ENCODE data around the gene PROB1. TPM values are rescaled to one million over a fixed set of nuclear protein-coding genes. Genes with fewer than 3 reads are reported as not detected.

PROB1 gene
- polyA plus RNA-seq, 1 donor from 2014 or later, result 0.74 TPM

GRCh38 chr5:139413963-139414362, 19.1 kb upstream of the PROB1 start:
- no peaks in the 10 kb centered on the region for H3K9me2 ChIP-seq (ENCODE audit: insufficient read depth, low read length)
- TF ChIP-seq MXI1 (conservative IDR thresholded peaks at IDR 0.05; ENCODE audit: poor library complexity, severe bottlenecking) (no peak), REST (IDR thresholded peaks at IDR 0.05; ENCODE audit: borderline replicate concordance) (no peak), POLR2AphosphoS5 (IDR thresholded peaks at IDR 0.05) (no peak), EZH2 (IDR thresholded peaks at IDR 0.05; ENCODE audit: borderline replicate concordance, insufficient read depth, low read length, poor library complexity, severe bottlenecking) (no peak), CTCF (IDR thresholded peaks at IDR 0.05; ENCODE audit: poor library complexity, severe bottlenecking) (no peak), SMC3 (conservative IDR thresholded peaks at IDR 0.05; ENCODE audit: poor library complexity) (no peak), EP300 (conservative IDR thresholded peaks at IDR 0.05; ENCODE audit: poor library complexity, severe bottlenecking) (no peak), RAD21 (conservative IDR thresholded peaks at IDR 0.05) (no peak), TAF1 (IDR thresholded peaks at IDR 0.05; ENCODE audit: low read depth) (no peak)
- H4K20me1 ChIP-seq (ENCODE audit: insufficient read depth), result no peaks in the 10 kb centered on the region
- peaks cover 4% of the 10 kb centered on the region for H3K36me3 ChIP-seq (ENCODE audit: insufficient read depth, low read length)
- no peaks in the 10 kb centered on the region for H3K79me2 ChIP-seq (replicated peaks; ENCODE audit: insufficient read depth, low read length)
- no peak overlapping the region for H3K9ac ChIP-seq (ENCODE audit: low read length)
- no peak overlapping the region for H3K27ac ChIP-seq (ENCODE audit: low read length)
- H2AFZ ChIP-seq (ENCODE audit: low read depth, low read length), result no peak overlapping the region
- no peaks in the 10 kb centered on the region for H3K9me3 ChIP-seq (ENCODE audit: low read length)
- no peaks in the 10 kb centered on the region for H3F3A ChIP-seq (ENCODE audit: insufficient read depth, low read length, poor library complexity, severe bottlenecking)
- H3K27me3 ChIP-seq (ENCODE audit: insufficient read depth, low read depth, low read length), result no peaks in the 10 kb centered on the region
- no peak overlapping the region for H3K4me2 ChIP-seq (ENCODE audit: low read length)
- H3K4me3 ChIP-seq (ENCODE audit: low read length), result no peak overlapping the region

GRCh38 chr5:139413153-139413552, 18.2 kb upstream of the PROB1 start:
- Histone ChIP-seq H3K27me3 (ENCODE audit: insufficient read depth, low read depth, low read length) (no peaks in the 10 kb centered on the region), H3K4me2 (ENCODE audit: low read length) (no peak overlapping the region), H3K36me3 (ENCODE audit: insufficient read depth, low read length) (peaks cover 4% of the 10 kb centered on the region), H4K20me1 (ENCODE audit: insufficient read depth) (no peaks in the 10 kb centered on the region), H3K9ac (ENCODE audit: low read length) (no peak overlapping the region), H3K9me3 (ENCODE audit: low read length) (no peaks in the 10 kb centered on the region), H3K4me3 (ENCODE audit: low read length) (no peak overlapping the region), H3K9me2 (ENCODE audit: insufficient read depth, low read length) (no peaks in the 10 kb centered on the region), H2AFZ (ENCODE audit: low read depth, low read length) (no peak overlapping the region), H3K27ac (ENCODE audit: low read length) (no peak overlapping the region), H3F3A (ENCODE audit: insufficient read depth, low read length, poor library complexity, severe bottlenecking) (no peaks in the 10 kb centered on the region), H3K79me2 (replicated peaks; ENCODE audit: insufficient read depth, low read length) (no peaks in the 10 kb centered on the region)
- no peak for TF ChIP-seq REST (IDR thresholded peaks at IDR 0.05; ENCODE audit: borderline replicate concordance)
- no peak for TF ChIP-seq MXI1 (conservative IDR thresholded peaks at IDR 0.05; ENCODE audit: poor library complexity, severe bottlenecking)
- no peak for TF ChIP-seq EP300 (conservative IDR thresholded peaks at IDR 0.05; ENCODE audit: poor library complexity, severe bottlenecking)
- TF ChIP-seq POLR2AphosphoS5 (IDR thresholded peaks at IDR 0.05), result no peak
- TF ChIP-seq SMC3 (conservative IDR thresholded peaks at IDR 0.05; ENCODE audit: poor library complexity), result no peak
- TF ChIP-seq TAF1 (IDR thresholded peaks at IDR 0.05; ENCODE audit: low read depth), result no peak
- no peak for TF ChIP-seq RAD21 (conservative IDR thresholded peaks at IDR 0.05)
- no peak for TF ChIP-seq CTCF (IDR thresholded peaks at IDR 0.05; ENCODE audit: poor library complexity, severe bottlenecking)
- no peak for TF ChIP-seq EZH2 (IDR thresholded peaks at IDR 0.05; ENCODE audit: borderline replicate concordance, insufficient read depth, low read length, poor library complexity, severe bottlenecking)
